ENCODE measurements around the gene NOTCH1. TPM values are rescaled to one million over a fixed set of nuclear protein-coding genes. Genes with fewer than 3 reads are reported as not detected.
A peak's percentile ranks its signal among the peaks of the same experiment; 100 is the strongest.

NOTCH1 gene
- total and polyA plus RNA-seq, 2 of the 8 experiments (the other 6 are each of a cell fraction or from before 2014, with no cell fraction given), result 6.9 to 55.6 TPM

- TF ChIP-seq ATF2 (IDR thresholded peaks at IDR 0.05; ENCODE audit: low read length) (0 out of 2 replicates have a peak, but pooled peaks have one; percentile 24), TAF1 (IDR thresholded peaks at IDR 0.05; ENCODE audit: low read depth, low read length) (no peak)
Observed at GRCh38 chr9:136567651-136568287, 21.9 kb upstream of the NOTCH1 start (continued).
